ENCODE measurements around the gene FGB.
"Not testable (repeated sequence)": the region's sequence is repeated elsewhere in the genome, so short reads cannot be mapped to it uniquely, and the experiment has no call there.

Gene FGB

DNA sequence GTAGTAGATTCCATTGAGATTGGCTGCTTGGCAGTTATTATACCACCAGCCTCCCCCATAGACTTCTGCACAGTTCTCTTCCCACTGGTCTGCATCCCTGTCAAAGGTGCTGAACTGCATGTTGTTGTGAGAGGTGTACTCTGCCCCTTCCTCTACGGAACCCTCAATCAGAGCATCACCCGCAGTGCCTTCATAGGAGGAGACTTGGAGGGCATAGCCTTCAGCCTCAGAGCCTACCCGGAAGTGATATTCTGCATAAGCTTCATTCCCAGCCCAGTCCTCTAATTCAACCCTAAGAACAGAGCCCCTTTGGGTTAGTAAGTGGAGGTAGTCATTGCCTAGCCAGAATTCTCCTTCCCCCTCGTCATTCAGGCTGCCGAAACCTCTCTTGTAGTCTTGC is 21.4 kb downstream of the FGB start:
- H3K9me3 ChIP-seq (ENCODE audit: control insufficient read depth, low read length): no peaks in the 10 kb centered on the region
- H3K4me3 ChIP-seq (ENCODE audit: extremely low read depth, insufficient read depth, low read length, poor library complexity, severe bottlenecking): no peak overlapping the region
- no peaks in the 10 kb centered on the region for H3K36me3 ChIP-seq (ENCODE audit: control insufficient read depth, insufficient read depth, low read length)
- 85 to 100% methylated on average over 1 to 4 of the region's 5 CpGs for WGBS, 2 experiments (ENCODE audit: insufficient coverage in 2 of 2)
- no peak overlapping the region for H3K27ac ChIP-seq (ENCODE audit: low read depth, low read length, severe bottlenecking)
- H3K4me1 ChIP-seq (ENCODE audit: control insufficient read depth, insufficient read depth, low read length, poor library complexity, severe bottlenecking): no peaks in the 10 kb centered on the region

DNA sequence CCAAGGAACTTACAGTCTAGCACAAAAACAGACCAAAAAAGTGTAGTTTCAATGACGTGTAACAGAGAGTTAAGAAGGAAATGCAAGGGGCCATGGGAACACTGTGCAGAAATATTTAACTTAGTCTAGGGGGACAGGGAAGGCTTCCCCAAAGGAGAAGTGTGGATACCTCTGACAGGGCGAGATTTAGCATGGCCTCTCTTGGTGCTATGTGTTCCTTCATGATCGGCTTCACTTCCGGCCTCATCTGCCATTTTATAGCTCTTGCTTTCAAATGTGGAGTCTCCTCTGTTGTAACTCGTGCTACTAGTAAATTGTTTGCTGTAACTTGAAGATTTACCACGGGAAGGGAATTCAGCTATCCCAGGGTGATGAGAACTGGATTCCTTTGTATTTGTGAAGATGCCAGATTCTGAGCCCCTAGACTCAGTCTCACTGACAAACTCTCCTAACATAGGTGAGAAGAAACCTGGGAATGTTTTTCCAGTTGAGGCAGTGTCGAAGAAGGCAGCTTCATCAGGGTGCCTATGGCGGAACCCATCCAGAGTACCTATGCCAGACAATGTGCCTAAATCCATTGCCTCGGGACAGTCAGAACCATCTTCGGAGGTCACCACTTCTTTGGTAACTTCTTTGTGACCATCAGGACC is 22.7 kb downstream of the FGB start:
- 86 to 91% methylated on average over 8 of the region's 10 CpGs for WGBS, 2 experiments (ENCODE audit: insufficient coverage in 2 of 2)
- Histone ChIP-seq H3K9me3 (ENCODE audit: control insufficient read depth, low read length) (no peaks in the 10 kb centered on the region), H3K4me3 (ENCODE audit: extremely low read depth, insufficient read depth, low read length, poor library complexity, severe bottlenecking) (no peak overlapping the region), H3K36me3 (ENCODE audit: control insufficient read depth, insufficient read depth, low read length) (no peaks in the 10 kb centered on the region), H3K4me1 (ENCODE audit: control insufficient read depth, insufficient read depth, low read length, poor library complexity, severe bottlenecking) (no peaks in the 10 kb centered on the region), H3K27ac (ENCODE audit: low read depth, low read length, severe bottlenecking) (no peak overlapping the region)

DNA sequence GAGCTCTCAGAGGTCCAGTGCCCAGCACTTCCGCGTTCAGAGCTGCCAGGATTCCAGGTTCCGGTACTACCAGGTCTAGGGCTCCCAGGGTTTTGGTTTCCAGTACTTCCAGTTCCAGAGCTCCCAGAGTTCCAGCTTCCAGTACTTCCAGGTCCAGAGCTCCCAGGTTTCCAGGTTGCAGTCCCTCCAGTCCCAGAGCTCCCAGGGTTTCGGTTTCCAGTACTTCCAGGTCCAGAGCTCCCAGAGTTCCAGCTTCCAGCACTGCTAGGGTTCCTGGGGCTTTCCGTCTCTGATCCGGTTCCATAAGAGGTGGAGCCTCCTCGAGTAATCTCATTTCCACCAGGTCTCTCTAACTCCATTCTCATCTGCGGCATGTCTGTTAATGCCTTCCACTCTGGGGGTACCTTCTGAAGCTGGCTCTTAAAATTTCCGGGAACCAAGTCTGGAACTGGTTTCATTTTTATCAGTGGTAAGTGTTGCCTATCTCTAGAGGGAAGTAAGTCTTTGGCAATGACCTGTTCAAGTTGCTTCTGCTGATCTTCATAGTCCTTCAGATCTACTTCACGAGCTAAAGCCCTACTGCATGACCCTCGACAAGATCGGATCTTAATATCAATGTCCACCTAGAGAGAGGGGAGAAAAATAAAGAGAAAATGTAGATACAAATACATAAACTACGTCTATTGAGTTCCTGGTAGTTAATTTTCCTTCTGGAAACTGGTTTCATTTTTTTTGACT is 23.7 kb downstream of the FGB start:
- no peaks in the 10 kb centered on the region for H3K36me3 ChIP-seq (ENCODE audit: control insufficient read depth, insufficient read depth, low read length)
- no peaks in the 10 kb centered on the region for H3K9me3 ChIP-seq (ENCODE audit: control insufficient read depth, low read length)
- no peaks in the 10 kb centered on the region for H3K4me1 ChIP-seq (ENCODE audit: control insufficient read depth, insufficient read depth, low read length, poor library complexity, severe bottlenecking)
- no peak overlapping the region for H3K4me3 ChIP-seq (ENCODE audit: extremely low read depth, insufficient read depth, low read length, poor library complexity, severe bottlenecking)
- H3K27ac ChIP-seq (ENCODE audit: low read depth, low read length, severe bottlenecking): no peak overlapping the region
- 96 to 98% methylated on average over 7 to 9 of the region's 13 CpGs for WGBS, 2 experiments (ENCODE audit: insufficient coverage in 2 of 2)

DNA sequence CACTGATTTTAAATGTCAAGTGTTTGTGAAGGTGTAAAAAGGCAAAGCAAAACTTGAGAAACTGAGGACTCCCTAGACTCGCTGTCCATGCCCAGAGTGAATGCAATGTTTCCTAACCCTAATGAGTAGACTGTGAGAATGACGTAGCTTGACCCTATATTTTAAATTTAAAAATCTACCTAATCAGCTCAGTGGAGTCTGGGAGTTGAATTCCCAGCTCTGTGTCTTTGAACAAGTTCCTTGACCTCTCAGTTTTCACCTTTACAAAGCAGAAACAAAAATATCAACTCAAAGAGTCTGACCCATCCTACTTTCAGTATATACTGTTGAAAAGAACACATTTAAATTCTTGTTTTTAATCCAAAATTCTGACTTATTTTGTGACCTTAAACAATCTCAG is 25.4 kb downstream of the FGB start:
- H3K36me3 ChIP-seq (ENCODE audit: control insufficient read depth, insufficient read depth, low read length): no peaks in the 10 kb centered on the region
- WGBS, 2 experiments (ENCODE audit: insufficient coverage in 2 of 2): 86 to 100% methylated on average over 1 to 2 of the region's 2 CpGs
- H3K27ac ChIP-seq (ENCODE audit: low read depth, low read length, severe bottlenecking): no peak overlapping the region
- no peak overlapping the region for H3K4me3 ChIP-seq (ENCODE audit: extremely low read depth, insufficient read depth, low read length, poor library complexity, severe bottlenecking)
- no peaks in the 10 kb centered on the region for H3K9me3 ChIP-seq (ENCODE audit: control insufficient read depth, low read length)
- no peaks in the 10 kb centered on the region for H3K4me1 ChIP-seq (ENCODE audit: control insufficient read depth, insufficient read depth, low read length, poor library complexity, severe bottlenecking)

DNA sequence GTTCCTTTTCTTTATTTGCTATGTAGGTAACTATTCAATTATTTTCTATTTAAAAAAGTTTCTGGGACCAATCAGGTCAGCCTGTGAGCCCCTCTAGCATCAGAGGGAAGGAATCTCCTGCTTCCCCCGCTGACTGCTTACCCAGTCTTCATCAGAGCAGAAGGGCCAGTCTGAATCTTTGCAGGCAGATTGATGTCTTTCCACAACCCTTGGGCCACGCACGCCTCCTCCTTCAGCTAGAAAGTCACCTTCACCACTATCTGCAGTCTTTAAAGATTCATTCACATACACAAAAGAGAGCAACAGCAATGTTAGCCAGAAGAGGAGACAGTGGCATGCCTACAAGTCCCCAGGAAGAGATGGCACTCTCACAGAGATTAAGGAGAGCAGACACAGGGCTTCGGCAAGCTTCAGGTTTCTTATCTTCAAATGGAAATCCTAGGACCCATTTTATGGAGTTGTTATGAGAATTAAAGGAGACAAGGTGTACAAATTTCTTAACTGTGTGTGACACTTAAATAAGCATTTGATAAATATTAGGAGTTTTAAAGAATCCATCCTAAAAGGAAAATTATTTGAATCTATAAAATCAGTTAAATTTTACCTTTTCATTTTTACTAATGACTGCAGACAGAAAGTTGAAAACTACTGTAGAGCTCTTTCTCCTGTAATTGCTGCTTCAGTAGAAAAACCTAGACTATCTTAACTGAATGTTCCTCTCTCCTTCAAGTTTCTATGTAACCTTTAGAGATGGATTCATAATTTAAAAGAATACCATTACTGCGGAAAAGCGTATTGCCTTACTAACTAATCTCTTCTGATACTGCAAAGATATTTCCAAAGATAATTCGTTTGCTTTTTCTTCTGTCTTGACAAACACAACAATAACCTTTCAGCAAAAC is 26.7 kb downstream of the FGB start:
- 86 to 100% methylated on average over 4 to 7 of the region's 7 CpGs for WGBS, 2 experiments (ENCODE audit: insufficient coverage in 2 of 2)
- no peak overlapping the region for H3K4me3 ChIP-seq (ENCODE audit: extremely low read depth, insufficient read depth, low read length, poor library complexity, severe bottlenecking)
- H3K27ac ChIP-seq (ENCODE audit: low read depth, low read length, severe bottlenecking): no peak overlapping the region

DNA sequence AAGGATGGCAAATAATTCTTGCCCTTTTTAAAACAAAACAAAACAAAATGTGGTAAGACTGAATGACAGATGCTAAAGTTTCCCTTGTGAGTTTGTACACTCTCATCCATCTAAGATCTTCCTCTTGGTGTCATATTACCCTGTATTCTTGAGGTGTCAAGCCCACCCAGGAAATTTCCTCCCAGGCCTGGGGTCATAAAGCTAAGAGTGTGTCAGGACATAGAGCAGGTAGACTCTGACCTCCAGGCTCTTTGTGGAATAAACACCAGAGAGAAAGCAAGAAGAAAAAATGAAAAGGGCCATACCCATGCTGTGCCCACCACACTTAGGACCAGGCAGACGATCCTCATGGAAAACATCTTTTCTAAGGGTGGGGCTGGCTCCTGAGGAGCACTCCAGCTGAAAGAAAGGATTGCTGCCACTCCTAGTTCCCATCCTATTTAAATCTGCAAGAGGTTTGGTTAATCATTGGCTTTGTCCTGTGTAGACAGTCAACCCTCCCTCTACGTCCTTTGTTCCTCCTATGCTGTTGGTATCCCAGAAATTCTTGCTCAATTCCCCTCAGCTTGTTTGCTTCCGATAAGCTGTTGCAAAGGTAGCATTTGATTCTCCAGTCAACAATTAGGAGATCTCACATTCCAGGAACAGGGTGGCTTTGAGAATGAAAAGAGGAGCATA is 27.7 kb downstream of the FGB start, which contains the start of gene FGA:
Gene FGA, minus strand, starts transcription at position 414 of the 678 bp plus-strand sequence. Its CDS starts 55 bp downstream, at position 359.
- Histone ChIP-seq H3K4me1 (ENCODE audit: control insufficient read depth, insufficient read depth, low read length, poor library complexity, severe bottlenecking) (no peaks in the 10 kb centered on the region), H3K36me3 (ENCODE audit: control insufficient read depth, insufficient read depth, low read length) (no peaks in the 10 kb centered on the region), H3K4me3 (ENCODE audit: extremely low read depth, insufficient read depth, low read length, poor library complexity, severe bottlenecking) (no peak within 1 kb of the TSS), H3K9me3 (ENCODE audit: control insufficient read depth, low read length) (no peaks in the 10 kb centered on the region), H3K27ac (ENCODE audit: low read depth, low read length, severe bottlenecking) (no peak within 1 kb of the TSS)
- 71% methylated on average over 3 of the region's 3 CpGs; no CpG with 5 or more reads in 1 of the 2 experiments for WGBS, 2 experiments (ENCODE audit: insufficient coverage in 2 of 2)

More for the DNA sequence above, 26.7 kb downstream of the FGB start:
- Histone ChIP-seq H3K9me3 (ENCODE audit: control insufficient read depth, low read length) (no peaks in the 10 kb centered on the region), H3K36me3 (ENCODE audit: control insufficient read depth, insufficient read depth, low read length) (no peaks in the 10 kb centered on the region), H3K4me1 (ENCODE audit: control insufficient read depth, insufficient read depth, low read length, poor library complexity, severe bottlenecking) (no peaks in the 10 kb centered on the region)

DNA sequence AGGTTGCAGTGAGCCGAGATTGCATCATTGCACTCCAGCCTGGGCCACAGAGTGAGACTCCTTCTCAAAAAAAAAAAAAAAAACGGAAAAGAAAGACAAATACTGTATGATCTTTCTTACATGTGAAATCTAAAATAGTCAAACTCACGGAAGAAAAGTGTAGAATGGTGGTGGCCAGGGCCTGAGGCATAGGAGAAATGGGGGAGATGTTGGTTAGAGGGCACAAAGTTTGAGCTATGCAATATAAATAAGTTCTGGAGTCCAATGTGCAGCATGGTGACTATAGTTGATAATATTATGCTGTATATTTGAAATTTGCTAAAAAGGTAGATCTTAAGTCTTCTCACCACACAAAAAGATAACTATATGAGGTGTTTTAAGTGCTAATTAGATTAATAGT is 29.1 kb downstream of the FGB start:
- Histone ChIP-seq H3K27ac (ENCODE audit: low read depth, low read length, severe bottlenecking) (no peak overlapping the region), H3K9me3 (ENCODE audit: control insufficient read depth, low read length) (no peaks in the 10 kb centered on the region), H3K4me3 (ENCODE audit: extremely low read depth, insufficient read depth, low read length, poor library complexity, severe bottlenecking) (no peak overlapping the region), H3K36me3 (ENCODE audit: control insufficient read depth, insufficient read depth, low read length) (no peaks in the 10 kb centered on the region), H3K4me1 (ENCODE audit: control insufficient read depth, insufficient read depth, low read length, poor library complexity, severe bottlenecking) (no peaks in the 10 kb centered on the region)
- WGBS, 2 experiments (ENCODE audit: insufficient coverage in 2 of 2): 100% methylated on average over 2 of the region's 3 CpGs; no CpG with 5 or more reads in 1 of the 2 experiments

DNA sequence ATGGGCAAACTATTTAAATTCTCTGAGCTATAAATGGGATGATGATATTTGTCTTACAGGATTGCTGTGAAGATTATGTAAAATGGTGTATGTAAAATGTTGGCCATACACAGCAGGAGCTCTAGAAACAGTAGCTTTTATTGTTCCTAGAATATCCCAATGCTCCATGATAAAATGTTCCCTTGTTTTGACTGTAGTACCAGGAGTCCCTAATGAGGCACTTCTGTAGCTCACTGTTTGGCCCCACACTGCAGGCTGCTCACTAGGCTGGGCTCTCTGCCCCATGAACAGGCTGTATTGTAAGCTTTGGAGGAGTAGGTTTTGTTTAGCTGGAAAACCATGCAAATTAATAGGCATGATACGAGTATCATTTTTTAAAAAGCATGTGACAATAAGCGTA is 31.1 kb downstream of the FGB start:
- H3K36me3 ChIP-seq (ENCODE audit: control insufficient read depth, insufficient read depth, low read length): no peaks in the 10 kb centered on the region
- H3K27ac ChIP-seq (ENCODE audit: low read depth, low read length, severe bottlenecking): no peak overlapping the region
- no peaks in the 10 kb centered on the region for H3K9me3 ChIP-seq (ENCODE audit: control insufficient read depth, low read length)
- H3K4me3 ChIP-seq (ENCODE audit: extremely low read depth, insufficient read depth, low read length, poor library complexity, severe bottlenecking): no peak overlapping the region
- H3K4me1 ChIP-seq (ENCODE audit: control insufficient read depth, insufficient read depth, low read length, poor library complexity, severe bottlenecking): no peaks in the 10 kb centered on the region
- 64 to 100% methylated on average over 1 to 2 of the region's 2 CpGs for WGBS, 2 experiments (ENCODE audit: insufficient coverage in 2 of 2)

DNA sequence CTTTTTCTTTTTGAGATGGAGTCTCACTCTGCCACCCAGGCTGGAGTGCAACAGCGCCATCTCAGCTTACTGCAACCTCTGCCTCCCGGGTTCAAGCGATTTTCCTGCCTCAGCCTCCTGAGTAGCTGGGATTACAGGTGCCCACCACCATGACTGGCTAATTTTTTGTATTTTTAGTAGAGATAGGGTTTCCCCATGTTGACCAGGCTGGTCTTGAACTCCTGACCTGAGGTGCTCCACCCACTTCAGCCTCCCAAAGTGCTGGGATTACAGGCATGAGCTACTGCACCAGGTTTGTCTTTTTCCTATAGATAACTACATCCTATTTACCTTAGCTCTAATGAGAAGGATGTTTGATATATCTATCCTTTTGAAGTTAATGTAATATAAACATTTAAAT is 31.5 kb downstream of the FGB start:
- H3K36me3 ChIP-seq (ENCODE audit: control insufficient read depth, insufficient read depth, low read length); H3K9me3 ChIP-seq (ENCODE audit: control insufficient read depth, low read length): not testable (repeated sequence)
- WGBS, 2 experiments (ENCODE audit: insufficient coverage in 2 of 2): 85 to 100% methylated on average over 2 to 3 of the region's 3 CpGs

DNA sequence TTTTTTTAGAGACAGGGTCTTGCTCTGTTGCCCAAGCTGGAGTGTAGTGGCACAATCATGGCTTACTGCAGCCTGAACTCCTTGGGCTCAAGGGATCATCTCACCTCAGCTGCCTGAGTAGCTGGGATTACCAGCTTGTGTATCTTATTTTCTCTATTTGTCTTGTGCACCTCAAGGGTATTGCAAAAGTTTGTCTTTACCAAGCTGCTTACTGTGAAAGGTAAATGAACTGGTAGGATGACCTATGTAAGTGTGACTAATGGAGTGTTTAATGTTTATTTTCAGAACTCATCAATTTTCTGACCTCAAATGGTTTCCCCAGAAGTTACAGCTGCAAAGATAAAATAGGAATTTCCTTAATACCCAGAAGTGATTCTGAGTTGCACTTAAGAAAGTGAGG is 33.0 kb downstream of the FGB start:
- Histone ChIP-seq H3K9me3 (ENCODE audit: control insufficient read depth, low read length) (no peaks in the 10 kb centered on the region), H3K36me3 (ENCODE audit: control insufficient read depth, insufficient read depth, low read length) (no peaks in the 10 kb centered on the region), H3K27ac (ENCODE audit: low read depth, low read length, severe bottlenecking) (no peak overlapping the region), H3K4me1 (ENCODE audit: control insufficient read depth, insufficient read depth, low read length, poor library complexity, severe bottlenecking) (no peaks in the 10 kb centered on the region), H3K4me3 (ENCODE audit: extremely low read depth, insufficient read depth, low read length, poor library complexity, severe bottlenecking) (no peak overlapping the region)

More for the DNA sequence above, 31.5 kb downstream of the FGB start:
- H3K27ac ChIP-seq (ENCODE audit: low read depth, low read length, severe bottlenecking); H3K4me3 ChIP-seq (ENCODE audit: extremely low read depth, insufficient read depth, low read length, poor library complexity, severe bottlenecking); H3K4me1 ChIP-seq (ENCODE audit: control insufficient read depth, insufficient read depth, low read length, poor library complexity, severe bottlenecking): not testable (repeated sequence)
